Effector memory CD8-positive, alpha-beta T cell (primary cell): Measurements from ENCODE around the gene AMMECR1L.
"Not testable (repeated sequence)": the region's sequence is repeated elsewhere in the genome, so short reads cannot be mapped to it uniquely, and the experiment has no call there.

Source experiments
- ATAC-seq: fragments of 150-1000 bp; cut with Tn5 transposase; replicated peaks from 2 replicates; pipeline ENCODE4 v1.10.0; 2021; ENCODE audit warnings: mild to moderate bottlenecking, moderate library complexity
- DNase-seq, 3 experiments: peaks; one replicate each; pipeline ENCODE4 v3.0.0; 2021
- H3K27ac Mint-ChIP-seq, 2 donors: one replicate each; pipeline ENCODE4 v1.8.0; 2022; ENCODE audit warnings: mild to moderate bottlenecking in 2 of 2, mixed read lengths in 2 of 2, moderate library complexity in 2 of 2
- H3K27me3 Mint-ChIP-seq, 2 donors: one replicate each; pipeline ENCODE4 v1.8.0; 2022; ENCODE audit warnings: mixed read lengths in 2 of 2
- H3K36me3 Mint-ChIP-seq: one replicate; pipeline ENCODE4 v1.8.0; 2022; ENCODE audit warnings: mild to moderate bottlenecking, moderate library complexity, mixed read lengths; ENCODE audit not compliant: insufficient read depth
- H3K4me1 Mint-ChIP-seq, 2 donors: one replicate each; pipeline ENCODE4 v1.8.0; 2022; ENCODE audit warnings: low read depth in 2 of 2, mixed read lengths in 2 of 2
- H3K4me3 Mint-ChIP-seq, 2 donors: one replicate each; pipeline ENCODE4 v1.8.0; 2022; ENCODE audit warnings: mild to moderate bottlenecking in 2 of 2, mixed read lengths in 2 of 2, moderate library complexity in 2 of 2
- H3K9me3 Mint-ChIP-seq, 2 donors: one replicate each; pipeline ENCODE4 v1.8.0; 2022; ENCODE audit warnings: mixed read lengths in 2 of 2

The AMMECR1L gene

GRCh38 chr2:127847931-127848330 lies 37.8 kb downstream of the AMMECR1L start:
- peaks cover 74% of the 10 kb centered on the region for H3K36me3 Mint-ChIP-seq
- no peak overlapping the region for H3K4me3 Mint-ChIP-seq
- no peak for ATAC-seq
- H3K4me1 Mint-ChIP-seq, result peaks cover 3 to 7% of the 10 kb centered on the region in 2 donors
- no peak for DNase-seq
- no peak overlapping the region for H3K27ac Mint-ChIP-seq
- H3K9me3 Mint-ChIP-seq, result no peaks in the 10 kb centered on the region
- no peaks in the 10 kb centered on the region for H3K27me3 Mint-ChIP-seq

DNA sequence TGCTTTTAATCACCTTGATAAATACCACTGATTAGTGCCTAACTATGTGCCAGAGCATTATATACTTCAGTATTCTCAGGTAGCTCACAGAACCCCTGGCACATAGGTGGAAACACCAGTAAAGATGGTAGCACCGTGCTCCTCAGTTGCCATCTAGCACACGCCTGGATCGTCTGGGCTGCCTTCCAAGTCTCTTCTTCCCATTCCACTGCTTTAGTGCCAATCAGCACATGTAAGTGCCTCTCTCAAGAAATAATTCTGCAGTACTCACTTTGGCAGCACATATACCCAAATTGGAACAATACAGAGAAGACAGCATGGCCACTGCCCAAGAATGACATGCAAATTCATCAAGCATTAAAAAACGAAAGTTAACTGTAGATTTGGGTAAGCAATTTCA lies 40.8 kb downstream of the AMMECR1L start:
- no peak overlapping the region for H3K4me3 Mint-ChIP-seq
- DNase-seq, result no peak
- ATAC-seq, result no peak
- no peaks in the 10 kb centered on the region for H3K9me3 Mint-ChIP-seq
- no peaks in the 10 kb centered on the region for H3K27me3 Mint-ChIP-seq
- H3K36me3 Mint-ChIP-seq, result peaks cover 55% of the 10 kb centered on the region
- peaks cover 4 to 8% of the 10 kb centered on the region in 2 donors for H3K4me1 Mint-ChIP-seq
- no peak overlapping the region for H3K27ac Mint-ChIP-seq

DNA sequence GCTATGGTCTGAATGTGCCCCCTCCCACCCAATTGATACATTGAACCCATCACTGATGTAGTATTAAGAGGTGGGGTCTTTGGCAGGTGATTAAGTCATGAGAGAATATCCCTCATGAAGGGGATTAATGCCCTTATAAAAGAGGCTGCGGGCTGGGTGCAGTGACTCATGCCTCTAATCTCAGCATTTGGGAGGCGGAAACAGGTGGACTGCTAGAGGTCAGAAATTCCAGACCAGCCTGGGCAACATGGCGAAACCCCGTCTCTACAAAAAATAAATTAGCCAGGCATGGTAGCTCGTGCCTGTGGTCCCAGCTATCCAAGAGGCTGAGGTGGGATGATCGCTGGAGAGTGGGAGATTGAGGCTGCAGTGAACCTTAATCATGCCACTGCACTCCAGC lies 42.1 kb downstream of the AMMECR1L start:
- H3K4me3 Mint-ChIP-seq, result no peak overlapping the region
- H3K9me3 Mint-ChIP-seq, result no peaks in the 10 kb centered on the region
- DNase-seq (no peak), ATAC-seq (no peak)
- no peaks in the 10 kb centered on the region for H3K27me3 Mint-ChIP-seq
- peak overlapping the region in 1 of 2 donors; percentile 17 for H3K27ac Mint-ChIP-seq
- peaks cover 4 to 8% of the 10 kb centered on the region in 2 donors for H3K4me1 Mint-ChIP-seq
- H3K36me3 Mint-ChIP-seq, result peaks cover 42% of the 10 kb centered on the region

DNA sequence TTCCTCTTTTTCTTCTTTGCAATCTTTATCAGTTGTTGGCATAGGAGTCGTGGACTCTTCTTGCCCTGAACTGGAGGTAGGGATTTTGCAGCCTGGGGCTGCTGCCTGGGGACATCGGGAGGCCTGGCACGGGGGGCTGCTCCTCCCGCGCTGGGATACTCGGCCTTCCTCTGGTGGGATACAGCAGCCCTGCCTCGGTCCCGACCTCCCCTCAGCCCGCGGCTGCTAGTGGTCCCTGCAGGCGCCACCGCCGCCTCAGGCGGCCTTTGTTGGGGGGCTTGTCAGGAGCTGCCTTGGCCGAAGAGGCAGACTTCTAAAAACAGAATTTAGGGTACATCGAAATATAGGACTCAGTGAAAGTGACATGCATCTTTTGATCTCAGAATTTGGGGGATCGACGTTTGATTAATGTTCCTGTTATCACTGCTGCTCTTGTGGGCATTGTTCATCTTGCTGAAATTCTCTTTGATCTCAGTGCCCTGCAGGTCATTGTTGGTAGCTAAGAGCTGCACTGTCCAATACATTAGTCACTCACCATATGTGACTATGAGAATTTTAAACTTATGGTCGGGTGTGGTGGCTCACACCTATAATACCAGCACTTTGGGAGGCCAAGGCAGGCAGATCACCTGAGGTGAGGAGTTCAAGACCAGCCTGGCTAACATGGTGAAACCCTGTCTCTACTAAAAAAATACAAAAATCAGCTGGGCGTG lies 44.1 kb downstream of the AMMECR1L start:
- ATAC-seq (no peak), DNase-seq (no peak)
- no peaks in the 10 kb centered on the region for H3K9me3 Mint-ChIP-seq
- no peak overlapping the region for H3K27ac Mint-ChIP-seq
- H3K4me3 Mint-ChIP-seq, result no peak overlapping the region
- H3K27me3 Mint-ChIP-seq, result no peaks in the 10 kb centered on the region
- peaks cover 22% of the 10 kb centered on the region for H3K36me3 Mint-ChIP-seq
- H3K4me1 Mint-ChIP-seq, result peaks cover 4 to 8% of the 10 kb centered on the region in 2 donors

DNA sequence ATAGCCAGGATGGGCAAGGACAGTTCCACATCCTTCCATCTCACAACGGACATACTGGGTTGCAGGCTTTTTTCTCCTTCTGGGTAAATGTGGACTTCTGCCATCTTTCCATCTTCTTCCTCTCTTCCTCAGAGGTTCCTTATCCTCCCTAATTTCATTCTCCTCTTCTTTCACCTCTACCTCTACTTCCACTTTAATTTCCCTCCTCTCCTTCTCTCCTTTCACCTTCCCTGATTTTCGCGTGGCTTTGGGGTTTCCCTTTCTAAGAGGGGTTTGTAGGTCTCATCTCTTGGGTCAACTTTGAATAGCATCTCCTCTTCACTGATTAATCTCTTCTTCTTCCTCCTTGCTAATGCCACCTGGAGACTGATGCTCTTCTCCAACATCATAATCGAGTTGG lies 44.9 kb downstream of the AMMECR1L start:
- no peak for DNase-seq
- no peaks in the 10 kb centered on the region for H3K27me3 Mint-ChIP-seq
- H3K9me3 Mint-ChIP-seq, result no peaks in the 10 kb centered on the region
- H3K27ac Mint-ChIP-seq, result no peak overlapping the region
- ATAC-seq, result no peak
- H3K4me3 Mint-ChIP-seq, result no peak overlapping the region
- peaks cover 4 to 8% of the 10 kb centered on the region in 2 donors for H3K4me1 Mint-ChIP-seq
- peaks cover 15% of the 10 kb centered on the region for H3K36me3 Mint-ChIP-seq

DNA sequence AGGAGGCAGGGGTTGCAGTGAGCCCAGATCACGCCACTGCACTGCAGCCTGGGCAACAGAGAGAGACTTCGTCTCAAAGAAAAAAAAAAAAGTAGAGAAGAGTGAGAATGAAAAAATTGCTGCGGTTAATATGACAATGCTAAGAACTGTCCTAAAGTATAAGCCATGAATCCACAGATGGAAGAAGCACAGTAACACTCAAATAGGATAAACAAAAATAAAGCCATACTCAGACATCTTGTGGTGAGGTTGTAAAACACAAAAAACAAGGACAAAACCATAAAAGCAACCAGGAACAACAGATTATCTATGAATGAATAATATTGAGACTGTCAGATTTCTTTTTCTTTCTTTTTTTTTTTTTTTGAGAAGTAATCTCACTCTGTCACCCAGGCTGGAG lies 50.8 kb downstream of the AMMECR1L start:
- no peak for ATAC-seq
- peak overlapping the region in 1 of 2 donors; percentile 38 for H3K27ac Mint-ChIP-seq

DNA sequence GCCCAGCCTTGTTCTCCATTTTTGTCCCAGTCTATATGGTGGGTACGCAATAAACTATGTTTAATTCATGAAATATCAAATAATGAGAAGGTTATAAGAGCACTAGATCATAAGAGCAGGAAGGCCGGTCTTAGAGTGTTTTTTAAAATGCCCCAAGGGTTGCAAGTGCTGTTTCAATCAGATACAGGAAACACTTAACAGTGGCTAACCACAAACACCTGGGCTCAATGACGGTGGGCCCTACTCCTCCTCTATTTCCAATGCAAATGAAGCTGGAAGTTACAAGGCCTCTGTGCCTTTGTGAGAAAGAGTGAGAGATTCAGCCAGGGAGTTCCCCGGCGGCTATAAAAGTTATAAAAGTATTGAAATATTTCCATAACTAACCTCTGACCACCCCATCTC lies 55.9 kb downstream of the AMMECR1L start:
- Mint-ChIP-seq H3K4me1 (peaks cover 13 to 15% of the 10 kb centered on the region in 2 donors), H3K27ac (peak overlapping the region; percentile 88), H3K9me3 (no peaks in the 10 kb centered on the region), H3K4me3 (peak overlapping the region in 1 of 2 donors; percentile 71), H3K27me3 (no peaks in the 10 kb centered on the region), H3K36me3 (no peaks in the 10 kb centered on the region)
- ATAC-seq (peak; percentile 100), DNase-seq (peak; percentile 53 to 63 (median 61))

More for the DNA sequence above, 50.8 kb downstream of the AMMECR1L start:
- no peaks in the 10 kb centered on the region for H3K9me3 Mint-ChIP-seq
- H3K4me3 Mint-ChIP-seq, result no peak overlapping the region
- DNase-seq, result no peak
- H3K27me3 Mint-ChIP-seq, result no peaks in the 10 kb centered on the region
- peaks cover 0 to 3% of the 10 kb centered on the region in 2 donors for H3K4me1 Mint-ChIP-seq
- H3K36me3 Mint-ChIP-seq, result no peaks in the 10 kb centered on the region

- H3K36me3 Mint-ChIP-seq, H3K4me3 Mint-ChIP-seq, ATAC-seq, H3K27me3 Mint-ChIP-seq, H3K9me3 Mint-ChIP-seq, H3K27ac Mint-ChIP-seq, DNase-seq: not testable (repeated sequence)
- peaks cover 13 to 15% of the 10 kb centered on the region in 2 donors for H3K4me1 Mint-ChIP-seq
Measured at GRCh38 chr2:127826708-127827107, 59.0 kb downstream of the AMMECR1L start.

DNA sequence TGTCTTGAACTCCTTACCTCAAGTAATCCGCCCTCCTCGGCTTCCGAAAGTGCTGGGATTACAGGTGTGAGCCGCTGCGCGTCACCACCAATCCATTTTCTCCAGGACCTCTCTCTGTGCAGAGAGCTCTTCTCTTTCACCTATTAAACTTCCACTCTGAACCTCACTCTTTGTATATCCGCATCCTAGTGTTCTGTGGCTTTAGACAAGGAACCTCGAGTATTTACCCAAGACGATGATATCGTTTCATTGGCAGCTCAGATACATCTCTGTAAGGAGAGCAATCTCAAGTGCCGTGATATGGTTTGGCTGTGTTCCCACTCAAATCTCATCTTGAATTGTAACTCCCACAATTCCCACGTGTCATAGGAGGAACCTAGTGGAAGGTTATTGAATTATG lies 59.7 kb downstream of the AMMECR1L start:
- H3K36me3 Mint-ChIP-seq, result no peaks in the 10 kb centered on the region
- H3K27me3 Mint-ChIP-seq, result peaks cover 0 to 7% of the 10 kb centered on the region in 2 donors
- no peak for ATAC-seq
- H3K9me3 Mint-ChIP-seq, result peaks cover 0 to 1% of the 10 kb centered on the region in 2 donors
- no peak overlapping the region for H3K27ac Mint-ChIP-seq
- H3K4me3 Mint-ChIP-seq, result no peak overlapping the region
- no peak for DNase-seq
- H3K4me1 Mint-ChIP-seq, result peaks cover 13 to 15% of the 10 kb centered on the region in 2 donors

DNA sequence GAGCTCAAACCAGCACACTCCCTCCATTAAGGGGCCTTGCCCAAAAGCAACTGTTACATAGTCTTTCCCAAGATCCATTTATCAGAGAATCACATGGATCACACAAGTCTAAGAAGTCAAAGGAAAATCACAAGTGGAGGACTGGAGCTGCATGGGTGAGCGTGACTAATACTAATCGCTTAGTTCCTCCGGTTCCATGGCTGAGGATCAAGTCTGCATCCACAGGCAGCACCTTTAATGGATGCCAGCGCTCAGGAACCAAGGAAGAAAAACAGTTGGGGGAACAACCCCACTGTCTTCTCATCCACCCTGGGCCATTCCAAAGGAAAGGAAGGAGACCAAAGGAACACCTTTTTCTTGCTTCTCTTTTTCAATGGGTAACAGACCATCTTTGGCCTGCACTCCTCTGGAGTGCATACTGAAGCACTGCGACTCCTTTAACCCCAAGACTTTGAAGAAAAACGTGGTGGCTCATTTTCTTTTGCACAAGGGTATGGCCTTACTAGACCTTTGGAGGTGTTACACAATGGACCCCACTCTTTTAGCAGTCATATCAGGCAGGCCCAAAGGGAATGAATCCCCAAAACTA lies 65.6 kb downstream of the AMMECR1L start:
- no peak overlapping the region for H3K4me3 Mint-ChIP-seq
- DNase-seq, result no peak
- no peak for ATAC-seq
- H3K4me1 Mint-ChIP-seq, result no peaks in the 10 kb centered on the region
- H3K9me3 Mint-ChIP-seq, result peaks cover 0 to 6% of the 10 kb centered on the region in 2 donors
- H3K27me3 Mint-ChIP-seq, result peaks cover 11 to 14% of the 10 kb centered on the region in 2 donors
- no peaks in the 10 kb centered on the region for H3K36me3 Mint-ChIP-seq
- H3K27ac Mint-ChIP-seq, result no peak overlapping the region

DNA sequence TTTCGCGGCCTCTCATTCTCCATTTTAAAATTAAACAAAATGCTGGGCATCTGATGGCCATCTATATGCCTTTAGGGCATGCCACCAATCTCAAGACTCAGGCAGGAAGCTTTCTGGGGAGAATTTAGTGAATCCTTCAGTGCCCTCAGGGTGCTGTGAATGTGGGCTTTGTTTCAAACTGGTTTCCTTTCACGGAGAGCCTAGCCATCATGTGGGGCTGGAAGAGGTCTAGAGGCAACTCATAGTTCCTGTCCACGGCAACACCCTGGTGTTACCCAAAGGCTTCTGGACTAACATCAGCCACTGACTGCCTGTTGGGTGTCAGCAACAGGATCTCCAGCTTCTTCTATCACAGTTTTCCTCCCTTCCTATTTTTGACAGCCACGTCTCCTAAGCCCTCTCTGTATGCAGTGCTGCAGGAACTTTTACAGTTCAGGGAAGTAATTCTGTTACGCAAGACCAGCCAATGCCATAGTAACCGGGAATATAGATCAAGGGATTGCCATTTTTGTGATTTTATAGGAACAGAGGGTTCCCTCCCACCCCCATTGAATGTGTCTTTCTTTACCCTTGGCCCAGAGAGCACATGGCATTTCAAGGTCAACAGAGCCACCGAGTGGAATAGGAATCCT lies 66.8 kb downstream of the AMMECR1L start:
- Mint-ChIP-seq H3K4me1 (no peaks in the 10 kb centered on the region), H3K9me3 (peaks cover 0 to 6% of the 10 kb centered on the region in 2 donors), H3K36me3 (no peaks in the 10 kb centered on the region), H3K27me3 (peaks cover 11 to 14% of the 10 kb centered on the region in 2 donors), H3K27ac (no peak overlapping the region), H3K4me3 (no peak overlapping the region)
- ATAC-seq, result no peak
- no peak for DNase-seq

DNA sequence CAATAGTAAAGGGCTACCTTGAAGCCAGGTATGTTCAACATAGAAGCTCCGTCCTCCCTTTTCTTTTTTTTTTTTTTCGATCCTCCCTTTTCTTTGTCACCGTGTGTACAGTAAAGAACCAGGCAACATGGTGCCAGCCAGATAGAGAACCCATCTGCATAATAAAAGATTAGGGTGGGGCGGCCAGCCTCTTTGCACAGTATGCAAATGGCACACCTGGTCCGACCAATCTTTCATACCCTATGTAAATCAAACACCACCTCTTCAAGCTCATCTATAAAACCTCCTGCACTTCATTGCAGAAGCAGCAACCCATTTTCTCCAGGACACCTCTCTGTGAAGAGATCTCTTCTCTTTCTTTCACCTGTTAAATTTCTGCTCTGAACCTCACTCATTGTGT lies 67.5 kb downstream of the AMMECR1L start:
- no peak for DNase-seq
- Mint-ChIP-seq H3K9me3 (peaks cover 0 to 6% of the 10 kb centered on the region in 2 donors), H3K27me3 (peaks cover 11 to 14% of the 10 kb centered on the region in 2 donors), H3K4me3 (no peak overlapping the region), H3K27ac (no peak overlapping the region), H3K36me3 (no peaks in the 10 kb centered on the region), H3K4me1 (no peaks in the 10 kb centered on the region)
- no peak for ATAC-seq

- Mint-ChIP-seq H3K9me3 (no peaks in the 10 kb centered on the region), H3K27me3 (peaks cover 0 to 14% of the 10 kb centered on the region in 2 donors), H3K4me3 (no peak overlapping the region), H3K4me1 (peaks cover 11 to 12% of the 10 kb centered on the region in 2 donors), H3K36me3 (peaks cover 17% of the 10 kb centered on the region), H3K27ac (no peak overlapping the region)
- ATAC-seq (no peak), DNase-seq (no peak)
Measured at GRCh38 chr2:127814677-127815076, 71.1 kb downstream of the AMMECR1L start.

GRCh38 chr2:127812441-127812840 lies 73.3 kb downstream of the AMMECR1L start:
- not testable (repeated sequence) for H3K27me3 Mint-ChIP-seq, ATAC-seq, H3K27ac Mint-ChIP-seq, DNase-seq, H3K9me3 Mint-ChIP-seq
- Mint-ChIP-seq H3K4me1 (peaks cover 23 to 27% of the 10 kb centered on the region in 2 donors), H3K36me3 (peaks cover 24% of the 10 kb centered on the region), H3K4me3 (peak overlapping the region; percentile 99)
